NCI-H187 treated with DMSO at 0.1 percent for 48 hours (cell line): Measurements from ENCODE around the gene ZNF366.

ENCODE experiments used
- DNase-seq: peaks from one replicate; lab custom pipeline; 2025; lab: John Stamatoyannopoulos, UW

The ZNF366 gene

GRCh38 chr5:72489536-72489935 lies 17.7 kb downstream of the ZNF366 start:
- DNase-seq: no peak

GRCh38 chr5:72488756-72489155 lies 18.5 kb downstream of the ZNF366 start:
- no peak for DNase-seq

- DNase-seq: no peak
These were observed 20.0 kb downstream of the ZNF366 start for GRCh38 chr5:72487177-72487576.

GRCh38 chr5:72486371-72486770 lies 20.8 kb downstream of the ZNF366 start:
- no peak for DNase-seq

GRCh38 chr5:72485430-72485974 lies 21.7 kb downstream of the ZNF366 start:
- no peak for DNase-seq

- no peak for DNase-seq
These were observed 25.2 kb downstream of the ZNF366 start for GRCh38 chr5:72482046-72482445.

- DNase-seq: no peak
These were observed 26.4 kb downstream of the ZNF366 start for GRCh38 chr5:72480841-72481240.

- no peak for DNase-seq
These were observed 27.3 kb downstream of the ZNF366 start for GRCh38 chr5:72479921-72480320.

GRCh38 chr5:72478684-72479083 lies 28.5 kb downstream of the ZNF366 start:
- no peak for DNase-seq

- no peak for DNase-seq
These were observed 28.9 kb downstream of the ZNF366 start for GRCh38 chr5:72478276-72478675.

GRCh38 chr5:72477644-72478043 lies 29.6 kb downstream of the ZNF366 start:
- DNase-seq: no peak

- no peak for DNase-seq
These were observed 30.0 kb downstream of the ZNF366 start for GRCh38 chr5:72477176-72477575.

GRCh38 chr5:72476721-72477120 lies 30.5 kb downstream of the ZNF366 start:
- no peak for DNase-seq

- no peak for DNase-seq
These were observed 30.9 kb downstream of the ZNF366 start for GRCh38 chr5:72476275-72476674.

- DNase-seq: no peak
These were observed 32.7 kb downstream of the ZNF366 start for GRCh38 chr5:72474516-72474915.

- DNase-seq: no peak
These were observed 33.1 kb downstream of the ZNF366 start for GRCh38 chr5:72474046-72474500.

- no peak for DNase-seq
These were observed 34.4 kb downstream of the ZNF366 start for GRCh38 chr5:72472666-72473422.

GRCh38 chr5:72472031-72472430 lies 35.2 kb downstream of the ZNF366 start:
- no peak for DNase-seq

GRCh38 chr5:72470826-72471225 lies 36.4 kb downstream of the ZNF366 start:
- no peak for DNase-seq

GRCh38 chr5:72468606-72469005 lies 38.6 kb downstream of the ZNF366 start:
- DNase-seq: no peak

- DNase-seq: no peak
These were observed 39.2 kb downstream of the ZNF366 start for GRCh38 chr5:72468024-72468423.

GRCh38 chr5:72467461-72467860 lies 39.7 kb downstream of the ZNF366 start:
- no peak for DNase-seq

GRCh38 chr5:72465601-72466563 lies 41.3 kb downstream of the ZNF366 start:
- DNase-seq: no peak
